Activated CD4-positive, alpha-beta T cell treated with anti-CD3 and anti-CD28 coated beads, Interleukin-2, amount 50 U/mL, for 24 hours (primary cell): ENCODE results near the gene TAOK3.
A peak's percentile ranks its signal among the peaks of the same experiment; 100 is the strongest.
"Not testable (repeated sequence)": the region's sequence is repeated elsewhere in the genome, so short reads cannot be mapped to it uniquely, and the experiment has no call there.

Experiments used
- DNase-seq, 2 donors: peaks; one replicate each; pipeline ENCODE4 v3.0.0-alpha.2; 2020; ENCODE audit warnings: low read depth in 1 of 2, low spot score in 1 of 2

The TAOK3 gene

DNA sequence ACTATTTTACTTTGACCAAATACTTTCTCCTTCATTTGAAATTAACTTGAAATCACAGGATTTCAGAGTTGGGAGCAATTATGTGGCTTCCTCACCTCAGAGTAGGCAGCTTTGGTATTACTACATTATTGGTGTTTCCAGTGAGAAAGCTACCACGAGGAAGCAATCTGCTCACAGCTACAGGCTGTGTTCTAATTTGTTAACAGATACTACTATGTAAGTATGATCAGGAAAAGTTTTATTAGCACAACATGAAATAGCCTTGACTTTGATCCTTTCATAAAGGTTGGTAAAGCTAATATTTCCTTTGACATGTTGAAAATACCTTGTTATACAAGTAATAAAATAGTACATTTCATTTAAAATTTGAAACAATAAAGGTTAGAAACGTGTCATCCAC lies 30.6 kb downstream of the TAOK3 start:
- no peak for DNase-seq

DNA sequence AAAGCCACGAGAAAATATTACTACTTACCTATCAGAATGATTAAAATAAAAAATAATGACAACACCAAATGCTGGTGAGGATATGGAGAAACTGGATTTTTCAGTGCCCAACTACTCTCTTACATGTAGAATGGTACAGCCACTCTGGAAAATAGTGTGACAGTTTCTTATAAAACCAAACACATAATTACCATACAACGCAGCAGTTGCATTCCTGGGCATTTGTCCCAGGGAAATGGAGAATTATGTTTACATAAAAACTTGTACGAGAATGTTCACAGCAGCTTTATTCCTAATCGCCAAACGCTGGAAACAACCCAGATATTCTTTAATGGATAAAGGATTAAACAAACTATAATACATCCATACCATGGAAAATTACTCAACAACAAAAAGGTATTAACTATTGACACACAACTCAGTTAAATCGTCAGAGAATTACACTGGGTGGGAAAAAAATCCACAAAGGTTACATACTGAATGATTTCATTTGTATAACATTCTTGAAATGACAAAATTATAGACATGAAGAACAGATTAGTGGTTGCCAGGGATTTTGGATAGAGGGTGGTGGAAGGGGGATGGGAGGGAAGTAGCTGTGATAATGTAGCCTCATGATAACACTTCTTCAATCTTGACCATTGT lies 35.4 kb downstream of the TAOK3 start:
- DNase-seq: no peak

GRCh38 chr12:118336123-118336522 lies 36.6 kb downstream of the TAOK3 start:
- DNase-seq: no peak

DNA sequence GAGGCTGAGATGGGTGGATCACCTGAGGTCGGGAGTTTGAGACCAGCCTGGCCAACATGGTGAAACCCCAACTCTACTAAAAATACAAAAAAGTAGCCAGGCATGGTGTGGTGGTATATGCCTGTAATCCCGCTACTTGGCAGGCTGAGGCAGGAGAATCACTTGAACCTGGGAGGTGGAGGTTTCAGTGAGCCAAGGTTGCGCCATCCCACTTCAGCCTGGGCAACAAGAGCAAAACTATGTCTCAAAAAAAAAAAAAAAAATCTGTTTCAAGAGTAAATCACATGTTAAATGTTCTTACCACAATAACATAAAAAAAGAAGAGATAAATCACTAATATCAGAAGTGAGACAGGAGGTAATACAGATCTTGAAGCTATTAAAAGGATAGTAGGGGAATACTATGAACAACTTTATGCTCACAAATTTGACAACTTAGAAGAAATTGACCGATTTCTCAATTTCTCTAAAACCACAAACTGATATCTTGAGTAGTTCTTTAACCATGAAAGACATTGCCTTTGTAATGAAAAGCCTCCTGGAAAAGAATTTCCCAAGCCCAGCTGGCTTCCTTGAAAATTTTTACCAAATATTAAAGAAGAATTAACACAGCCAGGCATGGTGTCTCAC lies 37.7 kb downstream of the TAOK3 start:
- no peak for DNase-seq

DNA sequence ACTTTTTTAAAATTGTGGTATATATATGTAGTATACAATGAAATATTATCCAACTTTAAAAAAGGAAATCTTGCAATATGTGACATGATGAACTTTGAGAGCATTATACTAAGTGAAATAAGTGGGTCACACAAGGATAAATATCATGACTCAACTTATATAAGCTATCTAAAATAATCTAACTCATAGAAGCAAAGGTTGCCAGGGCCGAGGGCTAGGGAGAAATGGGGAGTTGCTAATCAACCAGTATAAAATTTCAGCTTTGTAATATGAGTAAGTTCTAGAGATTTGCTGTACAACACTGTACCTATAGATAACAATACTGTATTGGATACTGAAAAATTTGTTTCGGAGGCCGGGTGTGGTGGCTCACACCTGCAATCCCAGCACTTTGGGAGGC lies 38.5 kb downstream of the TAOK3 start:
- no peak for DNase-seq

- no peak for DNase-seq
These were observed 40.2 kb downstream of the TAOK3 start for GRCh38 chr12:118332511-118332910.

DNA sequence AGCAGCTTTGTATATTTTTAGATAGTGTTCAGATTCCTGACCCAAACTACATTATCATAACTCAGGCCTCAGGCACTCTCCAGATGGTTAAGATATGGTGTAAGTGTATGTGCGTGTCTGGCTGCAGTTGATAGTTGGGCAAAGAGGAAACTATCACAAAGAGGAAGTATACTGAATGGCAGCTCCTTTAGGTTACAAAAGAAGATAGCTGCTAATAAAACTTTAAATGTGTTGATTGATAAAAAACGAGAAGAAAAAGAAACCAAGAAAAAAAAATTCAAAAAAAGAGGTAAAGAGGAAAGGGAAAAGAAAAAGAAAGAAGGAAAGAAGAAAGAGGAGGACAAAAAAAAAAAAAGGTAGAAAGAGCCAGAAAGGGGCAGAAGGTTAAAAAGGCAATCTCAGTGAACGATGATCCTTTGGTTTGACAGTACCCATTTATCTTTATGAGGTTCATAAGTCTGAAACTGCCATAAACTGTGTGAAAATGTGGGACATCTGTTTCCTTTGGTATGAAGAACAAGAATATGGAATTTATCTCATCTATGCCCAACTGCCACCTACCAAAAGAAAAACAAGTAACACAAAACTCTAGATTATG lies 42.2 kb downstream of the TAOK3 start:
- no peak for DNase-seq

- DNase-seq: no peak
These were observed 44.0 kb downstream of the TAOK3 start for GRCh38 chr12:118328486-118329330.

DNA sequence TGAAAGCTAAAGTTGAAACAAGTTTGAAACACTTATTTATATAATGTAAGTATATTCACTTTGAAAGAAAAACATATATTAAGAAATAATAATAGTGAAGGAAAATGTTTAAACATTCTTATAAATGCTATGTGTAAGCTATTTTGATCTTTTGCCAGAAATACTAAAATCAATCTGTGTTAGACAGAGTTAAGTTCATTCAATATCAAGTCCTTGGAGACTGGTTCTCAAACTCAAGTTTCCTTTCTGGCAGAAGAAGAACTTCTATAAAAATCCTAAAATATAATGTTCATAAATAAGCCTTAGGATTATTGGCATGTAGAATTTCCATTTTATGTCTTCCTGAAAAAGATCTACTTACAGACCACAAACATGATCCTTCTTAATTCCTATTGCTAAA lies 45.3 kb downstream of the TAOK3 start:
- no peak for DNase-seq

- no peak for DNase-seq
These were observed 45.7 kb downstream of the TAOK3 start for GRCh38 chr12:118326991-118327390.

GRCh38 chr12:118325081-118325480 lies 47.6 kb downstream of the TAOK3 start:
- no peak for DNase-seq

GRCh38 chr12:118319627-118320026 lies 53.1 kb downstream of the TAOK3 start:
- DNase-seq: no peak

GRCh38 chr12:118318744-118319143 lies 54.0 kb downstream of the TAOK3 start:
- no peak for DNase-seq

- DNase-seq: no peak
These were observed 55.0 kb downstream of the TAOK3 start for GRCh38 chr12:118317729-118318128.

DNA sequence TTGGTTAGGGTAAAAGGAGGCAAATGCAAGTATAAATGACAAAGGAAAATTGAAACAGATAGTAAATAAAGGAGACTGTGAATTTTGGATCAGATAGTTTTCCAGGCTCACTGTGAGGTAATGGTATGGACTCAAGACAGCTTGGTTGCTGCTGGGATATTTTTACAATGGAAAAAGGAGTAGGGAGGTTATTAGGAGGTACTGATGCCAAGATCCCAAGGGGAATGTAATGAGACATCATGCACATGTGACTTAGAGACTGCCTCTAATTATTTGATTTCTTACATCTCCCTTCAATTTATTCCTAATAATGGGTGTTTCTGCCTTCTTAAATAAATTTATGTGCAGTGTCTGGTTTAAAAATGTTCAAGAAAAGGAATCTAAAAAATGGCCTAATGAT lies 56.9 kb downstream of the TAOK3 start:
- DNase-seq: no peak

DNA sequence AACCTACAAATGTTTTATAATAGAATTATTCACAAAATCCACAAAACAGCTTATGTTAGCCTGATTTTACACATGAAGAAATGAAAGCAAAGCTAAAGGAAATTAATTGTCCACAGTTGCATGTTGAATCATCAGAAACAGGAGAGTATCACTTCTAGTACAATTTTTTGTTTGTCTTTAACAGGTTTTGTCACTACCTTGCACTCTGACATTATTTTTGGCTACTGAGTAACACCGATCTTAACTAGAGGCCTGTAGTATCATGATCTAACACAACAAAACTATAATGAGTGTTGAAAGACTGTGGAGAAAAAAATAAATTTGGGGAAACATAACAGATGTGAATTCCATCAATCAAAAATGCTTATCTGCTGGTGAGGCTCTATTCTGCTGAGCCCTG lies 60.1 kb downstream of the TAOK3 start:
- no peak for DNase-seq

GRCh38 chr12:118311666-118312065 lies 61.0 kb downstream of the TAOK3 start:
- no peak for DNase-seq

DNA sequence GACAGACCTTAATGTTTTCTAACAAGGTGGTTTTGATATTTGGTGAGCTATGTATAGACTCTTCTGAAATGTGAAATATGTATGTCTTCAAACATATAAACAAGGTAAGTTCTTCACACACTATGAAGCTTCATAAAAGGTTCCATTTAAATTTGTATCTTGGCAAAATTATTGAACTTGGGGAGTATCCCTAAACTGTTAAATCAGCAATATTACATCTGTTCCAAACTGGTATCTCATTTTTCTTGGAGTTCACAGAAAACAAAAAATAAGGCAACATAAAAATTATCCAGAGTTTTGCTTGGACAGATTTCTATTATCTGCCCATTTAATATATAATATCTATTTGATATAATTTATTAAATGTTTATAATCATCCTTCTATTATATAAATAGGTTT lies 62.4 kb downstream of the TAOK3 start:
- no peak for DNase-seq

- DNase-seq: not testable (repeated sequence)
These were observed 64.7 kb downstream of the TAOK3 start for GRCh38 chr12:118308006-118308405.

GRCh38 chr12:118307069-118307954 lies 65.4 kb downstream of the TAOK3 start:
- peak; percentile 13 to 25 for DNase-seq

DNA sequence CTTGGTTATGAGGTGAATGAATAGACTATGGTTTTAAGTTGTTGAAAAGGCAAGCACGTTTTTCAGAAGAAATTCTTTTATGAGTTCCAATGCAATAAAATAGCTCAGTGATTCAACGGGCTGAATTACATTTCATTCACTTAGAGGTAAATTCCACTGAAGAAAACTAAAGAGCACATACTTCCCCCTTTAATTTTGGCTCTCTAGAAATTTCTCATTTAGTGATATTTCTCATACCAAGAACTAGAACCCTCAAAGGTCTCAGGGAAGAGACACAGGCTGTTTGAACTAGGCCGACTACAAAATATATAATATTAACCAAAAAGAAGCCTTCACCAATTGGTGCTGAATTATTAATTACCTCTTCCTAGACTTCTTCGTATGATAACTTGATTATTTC lies 68.6 kb downstream of the TAOK3 start:
- DNase-seq: no peak
